Esophagus squamous epithelium (tissue), 5 donors: ENCODE data around the gene USH2A. TPM values are rescaled to one million over a fixed set of nuclear protein-coding genes. Genes with fewer than 3 reads are reported as not detected.

Source experiments
- DNase-seq: peaks from one replicate; lab custom pipeline; 2025; lab: John Stamatoyannopoulos, UW
- H3K27ac ChIP-seq, 4 donors: fragments of 200-600 bp; sonication (generic); one replicate each; pipeline ENCODE4 v1.5.1; 2016 to 2019; ENCODE audit warnings: mild to moderate bottlenecking in 1 of 4
- H3K27me3 ChIP-seq, 4 donors: fragments of 200-600 bp; sonication (generic); 1 replicate in 3 of 4; 2 replicates in 1 of 4; pipeline versions ENCODE4 v1.5.1 to v1.6.0; 2017 to 2021; ENCODE audit warnings: antibody characterized with exemption in 1 of 4
- H3K36me3 ChIP-seq, 3 donors: fragments of 200-600 bp; sonication (generic); one replicate each; pipeline ENCODE4 v1.5.1; 2016 to 2019
- H3K4me1 ChIP-seq, 3 donors: fragments of 200-600 bp; sonication (generic); one replicate each; pipeline ENCODE4 v1.5.1; 2017 to 2019
- H3K4me3 ChIP-seq, 4 donors: fragments of 200-600 bp; sonication (generic); 1 replicate in 3 of 4; 2 replicates in 1 of 4; pipeline ENCODE4 v1.5.1; 2016 to 2019; ENCODE audit warnings: mild to moderate bottlenecking in 2 of 4, moderate library complexity in 1 of 4
- H3K9me3 ChIP-seq, 3 donors: fragments of 200-600 bp; sonication (generic); one replicate each; pipeline ENCODE4 v1.5.1; 2016 to 2019
- CTCF ChIP-seq, 6 experiments: fragments of 450-650 bp in 4 of 6; fragments of 200-600 bp in 2 of 6; sonication (generic) in 2 of 6; IDR thresholded peaks; one replicate each; pipeline ENCODE4 v1.5.1; 2016 to 2019; ENCODE audit warnings: antibody characterized with exemption in 6 of 6, mild to moderate bottlenecking in 4 of 6, moderate library complexity in 4 of 6
- POLR2A ChIP-seq, 4 donors: fragments of 450-650 bp; IDR thresholded peaks; one replicate each; pipeline ENCODE4 v1.6.1; 2017; ENCODE audit warnings: antibody characterized with exemption in 4 of 4, mild to moderate bottlenecking in 4 of 4, moderate library complexity in 3 of 4
- WGBS, 2 donors: methylation state at CpG; one replicate each; pipeline ENCODE4 v1.1.5; 2018; 5-methylcytosine and 5-hydroxymethylcytosine counted together
- intact Hi-C: fragments of 100-400 bp; cut with DNase I; formaldehyde crosslinking; loops from one replicate; pipeline ENCODE4 v1.15.0; 2022
- total RNA-seq, 4 donors: library from RNA; depleted of rRNA; stranded (reverse); fragments of >200 nt; gene quantifications; one replicate each; pipeline ENCODE4 v1.1.0, GENCODE V29; 2016
- donor health status: DM: yes; HTN: yes; CAD: no.

The USH2A gene
- total RNA-seq, 4 donors from 2014 or later: under 0.01 TPM; not detected in 3

- WGBS, 2 donors: 55 to 60% methylated on average over 3 of the region's 3 CpGs
- H3K36me3 ChIP-seq: peaks cover 0 to 77% (median 5%) of the 10 kb centered on the region in 3 donors
- TF ChIP-seq CTCF (IDR thresholded peaks at IDR 0.05): no peak
- no peak for TF ChIP-seq POLR2A (IDR thresholded peaks at IDR 0.05)
- peaks cover 0 to 41% (median 0%) of the 10 kb centered on the region in 3 donors for H3K4me1 ChIP-seq
- peak overlapping the region in 1 of 4 donors; percentile 43 for H3K27ac ChIP-seq
- H3K27me3 ChIP-seq: no peaks in the 10 kb centered on the region
- H3K9me3 ChIP-seq: no peaks in the 10 kb centered on the region
- no peak overlapping the region for H3K4me3 ChIP-seq
- intact Hi-C loops: no loop called here
- no peak for DNase-seq
These were observed 817.2 kb downstream of the USH2A start for GRCh38 chr1:215606036-215606435.

- peaks cover 0 to 74% (median 5%) of the 10 kb centered on the region in 3 donors for H3K36me3 ChIP-seq
- DNase-seq: no peak
- H3K4me1 ChIP-seq: peaks cover 0 to 51% (median 0%) of the 10 kb centered on the region in 3 donors
- peak overlapping the region in 2 of 4 donors; percentile 43 to 54 for H3K27ac ChIP-seq
- no peak overlapping the region for H3K4me3 ChIP-seq
- intact Hi-C loops: no loop called here
- TF ChIP-seq POLR2A (IDR thresholded peaks at IDR 0.05) (no peak), CTCF (IDR thresholded peaks at IDR 0.05) (no peak)
- H3K27me3 ChIP-seq: no peaks in the 10 kb centered on the region
- H3K9me3 ChIP-seq: no peaks in the 10 kb centered on the region
These were observed 818.1 kb downstream of the USH2A start for GRCh38 chr1:215605011-215605621.

- intact Hi-C loops: no loop called here
- H3K4me1 ChIP-seq: peaks cover 0 to 60% (median 0%) of the 10 kb centered on the region in 3 donors
- DNase-seq: no peak
- H3K9me3 ChIP-seq: no peaks in the 10 kb centered on the region
- no peaks in the 10 kb centered on the region for H3K27me3 ChIP-seq
- H3K27ac ChIP-seq: peak overlapping the region in 1 of 4 donors; percentile 36
- TF ChIP-seq POLR2A (IDR thresholded peaks at IDR 0.05): no peak
- TF ChIP-seq CTCF (IDR thresholded peaks at IDR 0.05): no peak
- peaks cover 0 to 67% (median 5%) of the 10 kb centered on the region in 3 donors for H3K36me3 ChIP-seq
- no peak overlapping the region for H3K4me3 ChIP-seq
These were observed 819.9 kb downstream of the USH2A start for GRCh38 chr1:215603319-215603718.

GRCh38 chr1:215601276-215601675 is 822.0 kb downstream of the USH2A start:
- 71 to 79% methylated on average over 2 of the region's 2 CpGs for WGBS, 2 donors
- Histone ChIP-seq H3K27ac (peak overlapping the region in 3 of 4 donors; percentile 17 to 37 (median 20)), H3K27me3 (no peaks in the 10 kb centered on the region), H3K4me3 (no peak overlapping the region), H3K36me3 (peaks cover 0 to 77% (median 5%) of the 10 kb centered on the region in 3 donors), H3K9me3 (no peaks in the 10 kb centered on the region), H3K4me1 (peaks cover 0 to 51% (median 0%) of the 10 kb centered on the region in 3 donors)
- no peak for DNase-seq
- TF ChIP-seq POLR2A (IDR thresholded peaks at IDR 0.05) (no peak), CTCF (IDR thresholded peaks at IDR 0.05) (no peak)
- intact Hi-C loops: no loop called here

- Histone ChIP-seq H3K36me3 (peaks cover 0 to 80% (median 5%) of the 10 kb centered on the region in 3 donors), H3K9me3 (no peaks in the 10 kb centered on the region), H3K27ac (peak overlapping the region in 3 of 4 donors; percentile 17 to 37 (median 20)), H3K4me1 (peaks cover 0 to 49% (median 0%) of the 10 kb centered on the region in 3 donors), H3K4me3 (no peak overlapping the region), H3K27me3 (no peaks in the 10 kb centered on the region)
- intact Hi-C loops: no loop called here
- DNase-seq: no peak
- 83 to 97% methylated on average over 10 of the region's 10 CpGs for WGBS, 2 donors
- TF ChIP-seq POLR2A (IDR thresholded peaks at IDR 0.05): no peak
These were observed 822.4 kb downstream of the USH2A start for GRCh38 chr1:215600867-215601266.
